H1 (cell line): ENCODE data around the gene KATNAL2. TPM values are rescaled to one million over a fixed set of nuclear protein-coding genes. Genes with fewer than 3 reads are reported as not detected.

Experiments used
- CTCF ChIA-PET: fragments of 300-600 bp; sonication (Branson Sonifier 250); formaldehyde crosslinking; loops from one replicate; lab custom pipeline; 2021; ENCODE audit not compliant: partially characterized antibody; lab: Charles Lee
- POLR2A ChIA-PET: fragments of 300-600 bp; sonication (Branson Sonifier 250); formaldehyde crosslinking; loops from one replicate; lab custom pipeline; 2021; ENCODE audit warnings: inconsistent platforms; ENCODE audit not compliant: partially characterized antibody; lab: Charles Lee
- DNase-seq, 2 experiments: peaks; one replicate each; pipeline versions ENCODE4 v3.0.0 to v3.0.0-alpha.2; 2010 to 2022; ENCODE audit warnings: low spot score in 2 of 2, low read depth in 1 of 2, mixed read lengths in 1 of 2
- FAIRE-seq: peaks from 2 replicates; lab custom pipeline; 2011; peaks lifted over from hg19 to GRCh38; lab: Jason Lieb, UNC
- H2AFZ ChIP-seq: 2 replicates; pipeline ENCODE4 v1.8.1; 2012; ENCODE audit warnings: low read length, inconsistent platforms
- H2AK5ac ChIP-seq: 2 replicates; pipeline ENCODE4 v1.6.1; 2013; ENCODE audit warnings: low read depth, low read length
- H2BK120ac ChIP-seq: replicated peaks from 2 replicates; pipeline ENCODE3; 2013; ENCODE audit warnings: low read depth, low read length, inconsistent platforms
- H2BK12ac ChIP-seq: 2 replicates; pipeline ENCODE4 v1.6.1; 2013; ENCODE audit warnings: low read depth, low read length
- H2BK15ac ChIP-seq: 2 replicates; pipeline ENCODE4 v1.6.1; 2013; ENCODE audit warnings: low read length
- H2BK20ac ChIP-seq: 2 replicates; pipeline ENCODE4 v1.6.1; 2013; ENCODE audit warnings: low read length
- H2BK5ac ChIP-seq: 2 replicates; pipeline ENCODE4 v1.6.1; 2013; ENCODE audit warnings: low read depth, low read length
- H3K14ac ChIP-seq: 2 replicates; pipeline ENCODE4 v1.6.1; 2013; ENCODE audit warnings: inconsistent platforms; ENCODE audit not compliant: insufficient read length
- H3K18ac ChIP-seq: 2 replicates; pipeline ENCODE4 v1.6.1; 2013; ENCODE audit warnings: low read length; ENCODE audit errors: extremely low read depth
- H3K23ac ChIP-seq: 2 replicates; pipeline ENCODE4 v1.6.1; 2013; ENCODE audit warnings: inconsistent platforms; ENCODE audit not compliant: insufficient read length
- H3K23me2 ChIP-seq: 2 replicates; pipeline ENCODE4 v1.6.1; 2013; ENCODE audit warnings: low read depth, low read length
- H3K27ac ChIP-seq: 2 replicates; pipeline ENCODE4 v1.6.1; 2011; ENCODE audit warnings: low read depth, low read length, inconsistent platforms
- H3K27me3 ChIP-seq, 4 experiments: replicated peaks in 1 of 4; 1 replicate in 1 of 4; 2 replicates in 3 of 4; pipeline versions ENCODE4 v1.6.1 to v1.8.1; 2011 to 2013; ENCODE audit warnings: low read length in 3 of 4, mild to moderate bottlenecking in 3 of 4, inconsistent platforms in 2 of 4, mixed read lengths in 2 of 4, moderate library complexity in 1 of 4; ENCODE audit not compliant: control insufficient read depth in 3 of 4, insufficient read depth in 3 of 4; ENCODE audit errors: extremely low read depth in 1 of 4
- H3K36me3 ChIP-seq, 4 experiments: 2 replicates each; pipeline versions ENCODE4 v1.6.1 to v1.8.1; 2011 to 2013; ENCODE audit warnings: mild to moderate bottlenecking in 4 of 4, low read length in 3 of 4, moderate library complexity in 2 of 4, control low read depth in 1 of 4, inconsistent platforms in 1 of 4; ENCODE audit not compliant: insufficient read depth in 4 of 4, control insufficient read depth in 2 of 4
- H3K4ac ChIP-seq: replicated peaks from 2 replicates; pipeline ENCODE3; 2013; ENCODE audit warnings: low read length, low read depth, mixed read lengths, inconsistent platforms; ENCODE audit not compliant: insufficient read length
- H3K4me1 ChIP-seq, 4 experiments: replicated peaks in 1 of 4; 1 replicate in 1 of 4; 2 replicates in 3 of 4; pipeline versions ENCODE4 v1.6.1 to v1.8.1; 2011 to 2013; ENCODE audit warnings: low read length in 3 of 4, inconsistent platforms in 2 of 4, mixed read lengths in 1 of 4; ENCODE audit not compliant: insufficient read depth in 4 of 4, control insufficient read depth in 3 of 4
- H3K4me2 ChIP-seq, 2 experiments: 2 replicates each; pipeline versions ENCODE4 v1.6.1 to v1.8.1; 2011 to 2013; ENCODE audit warnings: low read depth in 2 of 2, low read length in 2 of 2, control low read depth in 1 of 2, inconsistent platforms in 1 of 2, mild to moderate bottlenecking in 1 of 2; ENCODE audit not compliant: insufficient read depth in 1 of 2
- H3K4me3 ChIP-seq, 4 experiments: fragments of 200-600, 300-600 bp in 1 of 4; sonication (generic), shearing (Covaris generic), sonication (Bioruptor Twin) in 1 of 4; 2 replicates each; pipeline versions ENCODE4 v1.5.1 to v1.8.1; 2011 to 2016; ENCODE audit warnings: low read length in 4 of 4, low read depth in 3 of 4, control low read depth in 2 of 4, inconsistent platforms in 2 of 4, mild to moderate bottlenecking in 2 of 4, mixed read lengths in 1 of 4, moderate library complexity in 1 of 4; ENCODE audit not compliant: insufficient read depth in 2 of 4; ENCODE audit errors: extremely low read depth in 1 of 4
- H3K56ac ChIP-seq: replicated peaks from 2 replicates; pipeline ENCODE3; 2013; ENCODE audit warnings: low read depth, mild to moderate bottlenecking, mixed read lengths, low read length, inconsistent platforms; ENCODE audit not compliant: insufficient read length
- H3K79me1 ChIP-seq: 2 replicates; pipeline ENCODE4 v1.6.1; 2013; ENCODE audit warnings: low read depth, low read length, control low read depth
- H3K79me2 ChIP-seq, 2 experiments: 2 replicates each; pipeline versions ENCODE4 v1.6.1 to v1.8.1; 2012 to 2013; ENCODE audit warnings: low read length in 2 of 2, mild to moderate bottlenecking in 2 of 2, inconsistent platforms in 1 of 2; ENCODE audit not compliant: insufficient read depth in 2 of 2, control insufficient read depth in 1 of 2
- H3K9ac ChIP-seq, 4 experiments: replicated peaks in 1 of 4; 1 replicate in 1 of 4; 2 replicates in 3 of 4; pipeline versions ENCODE4 v1.6.1 to v1.8.1; 2011 to 2013; ENCODE audit warnings: low read depth in 3 of 4, low read length in 3 of 4, control low read depth in 2 of 4, mild to moderate bottlenecking in 2 of 4, moderate library complexity in 2 of 4, inconsistent platforms in 1 of 4; ENCODE audit errors: extremely low read depth in 1 of 4
- H3K9me3 ChIP-seq, 2 experiments: 2 replicates each; pipeline versions ENCODE4 v1.6.1 to v1.8.1; 2012 to 2013; ENCODE audit warnings: mild to moderate bottlenecking in 2 of 2, moderate library complexity in 2 of 2, control low read depth in 1 of 2, inconsistent platforms in 1 of 2, low read depth in 1 of 2, low read length in 1 of 2, mixed read lengths in 1 of 2; ENCODE audit not compliant: insufficient read depth in 2 of 2
- H4K20me1 ChIP-seq, 2 experiments: replicated peaks in 1 of 2; 2 replicates each; pipeline versions ENCODE3 to v1.8.1; 2011 to 2013; ENCODE audit warnings: inconsistent platforms in 2 of 2, low read length in 2 of 2, mild to moderate bottlenecking in 1 of 2; ENCODE audit not compliant: insufficient read depth in 2 of 2, control insufficient read depth in 1 of 2
- H4K5ac ChIP-seq: 2 replicates; pipeline ENCODE4 v1.6.1; 2013; ENCODE audit warnings: low read length, low read depth, mixed read lengths, inconsistent platforms; ENCODE audit not compliant: insufficient read length
- H4K8ac ChIP-seq: 2 replicates; pipeline ENCODE4 v1.8.0; 2013; ENCODE audit warnings: mild to moderate bottlenecking, moderate library complexity, low read length, inconsistent platforms; ENCODE audit not compliant: insufficient read depth; ENCODE audit errors: extremely low read depth
- H4K91ac ChIP-seq: replicated peaks from 2 replicates; pipeline ENCODE3; 2013; ENCODE audit warnings: low read length, mixed read lengths, inconsistent platforms; ENCODE audit not compliant: insufficient read length
- CBX8 ChIP-seq: fragments of 300-800, 300-1000 bp; sonication (generic); IDR thresholded peaks from 2 replicates; pipeline ENCODE4 v1.7.1; 2016; ENCODE audit warnings: low read depth, low read length, borderline replicate concordance
- EZH2 ChIP-seq: fragments of 200-600 bp; sonication (generic); IDR thresholded peaks from 2 replicates; pipeline ENCODE4 v1.7.1; 2012; ENCODE audit warnings: low read depth, mild to moderate bottlenecking, moderate library complexity, low read length, inconsistent platforms; ENCODE audit not compliant: severe bottlenecking
- KDM1A ChIP-seq: fragments of 200-600, 300-600 bp; sonication (generic); IDR thresholded peaks from 2 replicates; pipeline ENCODE4 v1.7.1; 2016; ENCODE audit warnings: mild to moderate bottlenecking, low read length, borderline replicate concordance
- whole genome bisulfite sequencing, 2 experiments: shearing (Covaris generic) in 1 of 2; methylation state at CpG; one replicate each; pipeline versions ENCODE4 v1.1.6 to v1.1.7; 2013 to 2015; ENCODE audit warnings: low lambda C conversion rate in 2 of 2, mixed read lengths in 2 of 2, inconsistent platforms in 1 of 2, low coverage in 1 of 2, missing lambda C conversion rate in 1 of 2; ENCODE audit not compliant: insufficient replicate concordance in 2 of 2, insufficient coverage in 1 of 2, insufficient read length in 1 of 2; ENCODE audit errors: extremely low coverage in 1 of 2, missing lambda C conversion rate in 1 of 2; 5-methylcytosine and 5-hydroxymethylcytosine counted together
- polyA plus RNA-seq, 7 experiments: library from polyadenylated mRNA; depleted of rRNA in 3 of 7; stranded (reverse) in 5 of 7; unstranded in 2 of 7; fragments of >200 nt in 5 of 7; fragments of 200-250 nt in 2 of 7; gene quantifications; 1 replicate in 5 of 7; 2 replicates in 1 of 7; 4 replicates in 1 of 7; pipeline versions ENCODE4 v1.2.1 to v1.2.3, GENCODE V29; 2011 to 2013; ENCODE audit warnings: missing spikeins in 2 of 7, mixed read lengths in 2 of 7
- total RNA-seq: library from RNA; stranded (reverse); fragmentation: NEBNext Ultra II Directional; extraction: Animal tissue kit (Norgen Biotek cat#: 25700); gene quantifications from 2 replicates; pipeline ENCODE4 v1.2.1, GENCODE V29; 2021
- TF ChIP-seq, protein P1 (sequence below): IDR thresholded peaks from 2 replicates; pipeline ENCODE4 v1.6.1; 2012; ENCODE audit warnings: low read length, inconsistent platforms

Gene KATNAL2
- total and polyA plus RNA-seq, 2 of the 8 experiments (the other 6 are each of a cell fraction or from before 2014, with no cell fraction given) = 10.0 to 15.2 TPM

DNA sequence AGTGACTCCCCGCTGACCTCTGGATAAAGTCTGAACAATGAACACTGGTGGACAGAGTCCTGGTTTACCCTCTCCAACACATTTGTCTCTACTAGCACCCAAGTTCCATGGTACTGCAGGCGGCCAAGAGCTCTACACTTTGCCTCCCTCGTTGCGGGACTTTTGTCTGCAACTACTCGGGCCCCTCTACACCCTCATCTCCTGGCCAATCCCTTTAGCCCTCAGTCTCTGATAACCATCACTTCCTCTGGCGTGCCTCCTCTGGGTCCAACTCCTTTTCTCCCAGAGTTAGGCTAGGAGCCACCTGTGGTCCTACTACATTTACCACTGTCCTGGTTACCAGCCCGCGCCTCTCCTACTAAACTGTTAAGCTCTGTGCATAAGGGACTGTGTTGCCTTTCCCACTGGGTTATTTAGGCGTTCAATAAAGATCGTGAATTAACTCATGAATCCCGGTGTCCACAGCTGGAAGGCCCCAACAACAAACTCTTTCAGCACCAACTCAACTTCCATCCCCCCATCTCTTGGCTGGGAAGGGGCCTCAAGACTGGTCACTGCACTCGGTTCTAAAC, 232.1 kb downstream of the KATNAL2 start:
- Histone ChIP-seq H2BK20ac (no peak overlapping the region), H3K79me2 (peaks cover 8 to 52% of the 10 kb centered on the region in 2 experiments; a peak in 3 of 4 replicates), H2AK5ac (no peak overlapping the region), H3K9me3 (no peaks in the 10 kb centered on the region), H3K79me1 (peaks cover 2% of the 10 kb centered on the region; the same call in 1 of the 2 replicates), H4K8ac (peak overlapping the region; percentile 91; the same call in 1 of the 2 replicates), H3K18ac (peak overlapping the region; percentile 81), H3K4me3 (peak overlapping the region; percentile 70 to 91 (median 86)), H3K9ac (peak overlapping the region; percentile 45 to 86 (median 73)), H4K5ac (peak overlapping the region; percentile 61), H2AFZ (peak overlapping the region; percentile 93; the same call in 1 of the 2 replicates), H3K4ac (peak overlapping the region; percentile 63), H3K4me1 (peaks cover 0 to 2% (median 1%) of the 10 kb centered on the region in 4 experiments; a peak in 4 of 7 replicates), H3K4me2 (peak overlapping the region; percentile 97), H3K23ac (no peak overlapping the region), H3K56ac (peak overlapping the region; percentile 78), H3K23me2 (peaks cover 12% of the 10 kb centered on the region), H4K91ac (peak overlapping the region; percentile 45), H2BK120ac (no peak overlapping the region), H4K20me1 (peaks cover 0 to 6% of the 10 kb centered on the region in 2 experiments), H2BK15ac (no peak overlapping the region), H3K36me3 (peaks cover 0 to 7% (median 3%) of the 10 kb centered on the region in 4 experiments; a peak in 2 of 8 replicates), H3K27me3 (no peaks in the 10 kb centered on the region), H2BK12ac (peak overlapping the region; percentile 71; the same call in 1 of the 2 replicates), H3K27ac (peak overlapping the region; percentile 47), H2BK5ac (peak overlapping the region; percentile 84), H3K14ac (no peak overlapping the region)
- ChIA-PET POLR2A (interaction anchor here (0.6 to 2.8 kb wide), 12 partner anchors 8 to 113 kb away, joined by 3 to 10 read pairs (median 3); no protein-coding TSS in a partner anchor), CTCF (interaction anchor here (0.8 to 1.9 kb wide), 4 partner anchors 35 to 100 kb away, joined by 3 to 8 read pairs (median 4); no protein-coding TSS in a partner anchor)
- WGBS, 2 experiments = 20% methylated on average over 12 of the region's 12 CpGs; no CpG with 5 or more reads in 1 of the 2 experiments
- DNase-seq (no peak), FAIRE-seq (no peak)
- TF ChIP-seq KDM1A (no peak), EZH2 (no peak), CBX8 (no peak)
- TF ChIP-seq, protein P1, sequence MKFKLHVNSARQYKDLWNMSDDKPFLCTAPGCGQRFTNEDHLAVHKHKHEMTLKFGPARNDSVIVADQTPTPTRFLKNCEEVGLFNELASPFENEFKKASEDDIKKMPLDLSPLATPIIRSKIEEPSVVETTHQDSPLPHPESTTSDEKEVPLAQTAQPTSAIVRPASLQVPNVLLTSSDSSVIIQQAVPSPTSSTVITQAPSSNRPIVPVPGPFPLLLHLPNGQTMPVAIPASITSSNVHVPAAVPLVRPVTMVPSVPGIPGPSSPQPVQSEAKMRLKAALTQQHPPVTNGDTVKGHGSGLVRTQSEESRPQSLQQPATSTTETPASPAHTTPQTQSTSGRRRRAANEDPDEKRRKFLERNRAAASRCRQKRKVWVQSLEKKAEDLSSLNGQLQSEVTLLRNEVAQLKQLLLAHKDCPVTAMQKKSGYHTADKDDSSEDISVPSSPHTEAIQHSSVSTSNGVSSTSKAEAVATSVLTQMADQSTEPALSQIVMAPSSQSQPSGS = no peak
